Endothelial cell of umbilical vein (primary cell): ENCODE data around the gene ZNF804B.

Experiments used
- CTCF ChIP-seq, 2 donors: IDR thresholded peaks; 1 replicate in 1 of 2; 2 replicates in 1 of 2; pipeline ENCODE4 v1.5.1; 2011; ENCODE audit warnings: low read length in 2 of 2, mild to moderate bottlenecking in 2 of 2, moderate library complexity in 2 of 2, control low read depth in 1 of 2, inconsistent platforms in 1 of 2, low read depth in 1 of 2; ENCODE audit not compliant: insufficient read depth in 1 of 2; ENCODE audit errors: extremely low read depth in 1 of 2
- EZH2 ChIP-seq: IDR thresholded peaks from 2 replicates; pipeline ENCODE4 v1.6.1; 2012; ENCODE audit warnings: borderline replicate concordance, low read depth, mild to moderate bottlenecking, moderate library complexity, low read length, inconsistent platforms; ENCODE audit not compliant: severe bottlenecking
- FOS ChIP-seq: IDR thresholded peaks from 2 replicates; pipeline ENCODE4 v1.6.1; 2011; ENCODE audit warnings: mild to moderate bottlenecking, low read length, moderate library complexity, borderline replicate concordance; ENCODE audit not compliant: insufficient read depth
- JUN ChIP-seq: IDR thresholded peaks from 2 replicates; pipeline ENCODE4 v1.6.1; 2011; ENCODE audit warnings: borderline replicate concordance, low read depth; ENCODE audit not compliant: insufficient read length, insufficient read depth
- MAX ChIP-seq: IDR thresholded peaks from 2 replicates; pipeline ENCODE4 v1.6.1; 2011; ENCODE audit not compliant: insufficient read depth, insufficient read length
- MYC ChIP-seq: IDR thresholded peaks from one replicate; pipeline ENCODE4 v1.6.1; 2011; ENCODE audit warnings: mild to moderate bottlenecking, low read depth, low read length
- POLR2A ChIP-seq: IDR thresholded peaks from 2 replicates; pipeline ENCODE4 v1.6.1; 2012; ENCODE audit warnings: low read depth, mild to moderate bottlenecking, control low read depth, low read length
- POLR2AphosphoS5 ChIP-seq: IDR thresholded peaks from 2 replicates; pipeline ENCODE4 v1.6.1; 2012; ENCODE audit warnings: low read depth, mild to moderate bottlenecking, control low read depth, low read length, moderate library complexity; ENCODE audit not compliant: insufficient read depth

- TF ChIP-seq CTCF (IDR thresholded peaks at IDR 0.05; ENCODE audit: extremely low read depth in 1 of 2, insufficient read depth in 1 of 2, low read depth in 1 of 2, low read length in 2 of 2) (no peak), FOS (no peak), POLR2A (no peak), POLR2AphosphoS5 (no peak), MYC (no peak), JUN (no peak), MAX (no peak), EZH2 (no peak)
These were observed 160.1 kb downstream of the ZNF804B start for GRCh38 chr7:88919478-88920131.
